ENCODE results near the gene LMOD2. TPM values are rescaled to one million over a fixed set of nuclear protein-coding genes. Genes with fewer than 3 reads are reported as not detected.

LMOD2 gene
- total and polyA plus RNA-seq, 2 donors (not counting 3 experiments of a cell fraction or from before 2014, with no cell fraction given): not detected

DNA sequence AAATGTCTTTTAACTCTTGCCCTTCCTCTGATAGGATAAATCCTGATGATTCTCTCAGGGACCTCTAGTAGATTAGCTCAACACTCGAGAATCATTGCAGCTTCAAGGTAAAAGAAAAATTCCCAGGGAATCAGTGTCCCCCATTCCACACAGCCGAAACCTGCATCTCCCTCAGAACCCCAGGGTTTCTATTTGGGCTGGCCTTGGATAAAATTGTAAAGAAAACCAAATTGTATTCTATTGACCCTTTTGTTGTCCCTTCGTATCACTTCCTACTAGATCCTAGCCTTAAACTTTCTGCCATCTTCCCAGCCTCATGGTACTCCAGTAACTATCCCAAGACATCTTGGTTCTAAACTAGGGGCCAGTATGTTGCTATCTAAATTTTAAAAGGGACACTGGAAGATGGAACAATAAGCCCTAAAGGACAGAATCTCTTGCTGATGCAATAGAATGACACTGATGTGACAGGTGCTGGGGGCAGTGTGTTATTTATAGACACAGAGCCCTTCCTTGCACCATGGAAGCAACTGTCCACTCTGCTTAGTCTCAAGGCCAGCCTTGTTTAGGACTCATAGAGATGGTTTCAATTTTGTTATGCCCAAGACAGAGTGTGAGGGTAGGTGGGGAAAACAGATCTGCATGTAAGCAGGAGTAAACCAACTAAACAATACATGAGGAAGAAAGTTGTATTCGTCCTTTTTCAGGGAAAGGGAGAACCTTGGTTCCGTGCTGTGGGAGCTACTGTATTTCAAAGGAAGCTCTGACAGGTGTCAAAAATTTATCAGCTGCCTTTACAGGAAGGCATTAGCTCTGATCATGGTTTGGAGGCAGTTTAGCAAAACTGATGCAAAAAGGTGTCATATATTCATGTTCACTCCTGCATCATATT lies 46.4 kb upstream of the LMOD2 start:
- no peak for FAIRE-seq
- intact Hi-C loops (cut with micrococcal nuclease): no loop called here
- no TSS peak for BruUV-seq (replicated peaks)
- peaks cover 0 to 3% of the 10 kb centered on the region in 2 experiments for H3K27me3 ChIP-seq (ENCODE audit: control insufficient read depth in 2 of 2, insufficient read depth in 2 of 2, low read length in 2 of 2)
- POLR2A ChIA-PET: no interaction called here
- DNase-seq (ENCODE audit: low read depth, low spot score): no peak
- H3K27ac ChIP-seq (ENCODE audit: insufficient read depth, low read depth, low read length): no peak overlapping the region
- no peaks in the 10 kb centered on the region for H3K79me2 ChIP-seq (ENCODE audit: control insufficient read depth, insufficient read depth, low read length)
- H3K9me1 ChIP-seq (replicated peaks; ENCODE audit: control insufficient read depth, extremely low read depth, insufficient read depth, low read length): no peaks in the 10 kb centered on the region
- TF ChIP-seq MYC (IDR thresholded peaks at IDR 0.05; ENCODE audit: low read depth, low read length) (no peak), GATA2 (IDR thresholded peaks at IDR 0.05; ENCODE audit: insufficient read depth, insufficient read length, low read depth, low read length) (no peak), POLR2AphosphoS5 (IDR thresholded peaks at IDR 0.05; ENCODE audit: insufficient read depth, low read depth, low read length) (no peak), JUN (IDR thresholded peaks at IDR 0.05; ENCODE audit: borderline replicate concordance, insufficient read depth, insufficient read length, low read depth) (no peak), POLR2A (IDR thresholded peaks at IDR 0.05; ENCODE audit: low read depth, low read length) (no peak), EZH2 (IDR thresholded peaks at IDR 0.05; ENCODE audit: borderline replicate concordance, low read depth, low read length, severe bottlenecking) (no peak), FOS (IDR thresholded peaks at IDR 0.05; ENCODE audit: borderline replicate concordance, insufficient read depth, low read length) (no peak)
- TF ChIP-seq, protein P1, sequence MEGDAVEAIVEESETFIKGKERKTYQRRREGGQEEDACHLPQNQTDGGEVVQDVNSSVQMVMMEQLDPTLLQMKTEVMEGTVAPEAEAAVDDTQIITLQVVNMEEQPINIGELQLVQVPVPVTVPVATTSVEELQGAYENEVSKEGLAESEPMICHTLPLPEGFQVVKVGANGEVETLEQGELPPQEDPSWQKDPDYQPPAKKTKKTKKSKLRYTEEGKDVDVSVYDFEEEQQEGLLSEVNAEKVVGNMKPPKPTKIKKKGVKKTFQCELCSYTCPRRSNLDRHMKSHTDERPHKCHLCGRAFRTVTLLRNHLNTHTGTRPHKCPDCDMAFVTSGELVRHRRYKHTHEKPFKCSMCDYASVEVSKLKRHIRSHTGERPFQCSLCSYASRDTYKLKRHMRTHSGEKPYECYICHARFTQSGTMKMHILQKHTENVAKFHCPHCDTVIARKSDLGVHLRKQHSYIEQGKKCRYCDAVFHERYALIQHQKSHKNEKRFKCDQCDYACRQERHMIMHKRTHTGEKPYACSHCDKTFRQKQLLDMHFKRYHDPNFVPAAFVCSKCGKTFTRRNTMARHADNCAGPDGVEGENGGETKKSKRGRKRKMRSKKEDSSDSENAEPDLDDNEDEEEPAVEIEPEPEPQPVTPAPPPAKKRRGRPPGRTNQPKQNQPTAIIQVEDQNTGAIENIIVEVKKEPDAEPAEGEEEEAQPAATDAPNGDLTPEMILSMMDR (IDR thresholded peaks at IDR 0.05; ENCODE audit: extremely low read depth in 1 of 2, insufficient read depth in 1 of 2, low read depth in 1 of 2, low read length in 2 of 2): no peak
- TF ChIP-seq, protein P2, sequence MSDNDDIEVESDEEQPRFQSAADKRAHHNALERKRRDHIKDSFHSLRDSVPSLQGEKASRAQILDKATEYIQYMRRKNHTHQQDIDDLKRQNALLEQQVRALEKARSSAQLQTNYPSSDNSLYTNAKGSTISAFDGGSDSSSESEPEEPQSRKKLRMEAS (IDR thresholded peaks at IDR 0.05; ENCODE audit: insufficient read depth, insufficient read length): no peak
- H4K20me1 ChIP-seq (replicated peaks; ENCODE audit: control insufficient read depth, extremely low read depth, insufficient read depth, low read length): no peaks in the 10 kb centered on the region
- CTCF ChIA-PET: interaction anchor here (0.7 to 1.4 kb wide), 2 partner anchors 256 to 420 kb away, joined by 3 read pairs; no protein-coding TSS in a partner anchor
- H3K4me3 ChIP-seq (replicated peaks in 1 of 3; ENCODE audit: insufficient read depth in 1 of 3, low read depth in 1 of 3, low read length in 3 of 3): no peak overlapping the region
- H3K9ac ChIP-seq (replicated peaks; ENCODE audit: extremely low read depth, insufficient read depth, low read length): no peak overlapping the region
- no peak overlapping the region for H2AFZ ChIP-seq (ENCODE audit: low read depth, low read length)
- no peaks in the 10 kb centered on the region for H3K36me3 ChIP-seq (ENCODE audit: control insufficient read depth in 2 of 2, extremely low read depth in 1 of 2, insufficient read depth in 2 of 2, low read length in 2 of 2)
- no peak overlapping the region for H3K4me2 ChIP-seq (ENCODE audit: insufficient read depth, low read length)
- H3K9me3 ChIP-seq (replicated peaks; ENCODE audit: control insufficient read depth, insufficient read depth, low read length): no peaks in the 10 kb centered on the region
- no peaks in the 10 kb centered on the region for H3K4me1 ChIP-seq (ENCODE audit: control insufficient read depth, extremely low read depth, insufficient read depth, low read length)
- dilution Hi-C loops (cut with MboI; ENCODE audit: extremely low pct_ligation_motif_present, low sequenced_read_pairs): no loop called here
